ENCODE results near the gene ARHGAP25. TPM values are rescaled to one million over a fixed set of nuclear protein-coding genes. Genes with fewer than 3 reads are reported as not detected.

ARHGAP25 gene
- total and polyA plus RNA-seq, 4 donors, result 17.1 to 43.0 (median 22.6) TPM

- Histone ChIP-seq H3K4me3 (no peak overlapping the region), H3K27ac (ENCODE audit: low read depth in 1 of 2, low read length in 1 of 2) (peak overlapping the region in 1 of 2 donors; percentile 40), H3K4me1 (ENCODE audit: control insufficient read depth in 5 of 5, insufficient read depth in 5 of 5, low read length in 5 of 5) (peaks cover 0 to 1% (median 0%) of the 10 kb centered on the region in 5 donors), H3K27me3 (ENCODE audit: control insufficient read depth in 3 of 3, insufficient read depth in 3 of 3, low read length in 2 of 3) (no peaks in the 10 kb centered on the region), H3K9me3 (ENCODE audit: control insufficient read depth in 4 of 4, insufficient read depth in 3 of 4, low read length in 3 of 4) (no peaks in the 10 kb centered on the region), H3K9ac (ENCODE audit: insufficient read depth in 1 of 2, low read length in 2 of 2) (no peak overlapping the region), H3K36me3 (ENCODE audit: control insufficient read depth in 4 of 4, insufficient read depth in 4 of 4, low read length in 4 of 4) (no peaks in the 10 kb centered on the region)
- no peak for TF ChIP-seq CTCF (IDR thresholded peaks at IDR 0.05; ENCODE audit: control extremely low read depth, extremely low read depth)
- ATAC-seq (ENCODE audit: insufficient read depth, low FRiP score) (peak; percentile 19), DNase-seq (peak in 1 of 3 donors; percentile 13)
- WGBS, 2 donors, result 26 to 56% methylated on average over 7 of the region's 7 CpGs
Measured at GRCh38 chr2:68689553-68690537, 44.8 kb upstream of the ARHGAP25 start.

GRCh38 chr2:68690851-68691250, 43.8 kb upstream of the ARHGAP25 start:
- ATAC-seq (ENCODE audit: insufficient read depth, low FRiP score) (no peak), DNase-seq (no peak)
- peaks cover 0 to 1% (median 0%) of the 10 kb centered on the region in 5 donors for H3K4me1 ChIP-seq (ENCODE audit: control insufficient read depth in 5 of 5, insufficient read depth in 5 of 5, low read length in 5 of 5)
- H3K9ac ChIP-seq (ENCODE audit: insufficient read depth in 1 of 2, low read length in 2 of 2), result no peak overlapping the region
- H3K9me3 ChIP-seq (ENCODE audit: control insufficient read depth in 4 of 4, insufficient read depth in 3 of 4, low read length in 3 of 4), result no peaks in the 10 kb centered on the region
- H3K27me3 ChIP-seq (ENCODE audit: control insufficient read depth in 3 of 3, insufficient read depth in 3 of 3, low read length in 2 of 3), result no peaks in the 10 kb centered on the region
- H3K27ac ChIP-seq (ENCODE audit: low read depth in 1 of 2, low read length in 1 of 2), result no peak overlapping the region
- H3K4me3 ChIP-seq, result no peak overlapping the region
- 77 to 93% methylated on average over 3 of the region's 3 CpGs for WGBS, 2 donors
- H3K36me3 ChIP-seq (ENCODE audit: control insufficient read depth in 4 of 4, insufficient read depth in 4 of 4, low read length in 4 of 4), result no peaks in the 10 kb centered on the region
- no peak for TF ChIP-seq CTCF (IDR thresholded peaks at IDR 0.05; ENCODE audit: control extremely low read depth, extremely low read depth)

GRCh38 chr2:68692511-68692910, 42.1 kb upstream of the ARHGAP25 start:
- H3K27me3 ChIP-seq (ENCODE audit: control insufficient read depth in 3 of 3, insufficient read depth in 3 of 3, low read length in 2 of 3), result no peaks in the 10 kb centered on the region
- H3K9me3 ChIP-seq (ENCODE audit: control insufficient read depth in 4 of 4, insufficient read depth in 3 of 4, low read length in 3 of 4), result no peaks in the 10 kb centered on the region
- H3K4me3 ChIP-seq, result no peak overlapping the region
- TF ChIP-seq CTCF (IDR thresholded peaks at IDR 0.05; ENCODE audit: control extremely low read depth, extremely low read depth), result no peak
- no peak for ATAC-seq (ENCODE audit: insufficient read depth, low FRiP score)
- 34 to 69% methylated on average over 1 of the region's 1 CpG for WGBS, 2 donors
- H3K9ac ChIP-seq (ENCODE audit: insufficient read depth in 1 of 2, low read length in 2 of 2), result no peak overlapping the region
- H3K4me1 ChIP-seq (ENCODE audit: control insufficient read depth in 5 of 5, insufficient read depth in 5 of 5, low read length in 5 of 5), result peaks cover 0 to 1% (median 0%) of the 10 kb centered on the region in 5 donors
- no peaks in the 10 kb centered on the region for H3K36me3 ChIP-seq (ENCODE audit: control insufficient read depth in 4 of 4, insufficient read depth in 4 of 4, low read length in 4 of 4)
- no peak overlapping the region for H3K27ac ChIP-seq (ENCODE audit: low read depth in 1 of 2, low read length in 1 of 2)
- DNase-seq, result no peak

Data from lung (tissue), 12 donors.